OCI-LY3 (cell line): ENCODE data around the gene NPIPA3.

Source experiments
- H2AFZ ChIP-seq: fragments of 200-600, 300-600 bp; shearing (Covaris generic); 2 replicates; pipeline ENCODE4 v1.6.0; 2014; ENCODE audit warnings: antibody characterized with exemption, low read depth, low read length
- H3K27ac ChIP-seq: fragments of 200-600, 300-600 bp; sonication (generic); 2 replicates; pipeline ENCODE4 v1.5.1; 2014; ENCODE audit warnings: mild to moderate bottlenecking, low read length, moderate library complexity, mixed read lengths
- H3K27me3 ChIP-seq: fragments of 200-600, 300-600 bp; sonication (generic); 2 replicates; pipeline ENCODE4 v1.6.1; 2014; ENCODE audit warnings: low read depth, low read length, mixed read lengths
- H3K36me3 ChIP-seq: fragments of 200-600, 300-600 bp; sonication (generic); replicated peaks from 2 replicates; pipeline ENCODE3; 2014; ENCODE audit warnings: low read depth, low read length, mixed read lengths
- H3K4me1 ChIP-seq: fragments of 300-600, 200-600 bp; sonication (generic); 2 replicates; pipeline ENCODE4 v1.6.1; 2014; ENCODE audit warnings: low read length, mixed read lengths
- H3K4me2 ChIP-seq: fragments of 200-600, 300-600 bp; sonication (generic); 2 replicates; pipeline ENCODE4 v1.6.1; 2014; ENCODE audit warnings: low read length, mixed read lengths
- H3K4me3 ChIP-seq: fragments of 300-600, 200-600 bp; sonication (generic); 2 replicates; pipeline ENCODE4 v1.5.1; 2014; ENCODE audit warnings: antibody characterized with exemption, mild to moderate bottlenecking, low read length, moderate library complexity
- H3K79me2 ChIP-seq: fragments of 300-600, 200-600 bp; shearing (Covaris generic); 2 replicates; pipeline ENCODE4 v1.6.1; 2014; ENCODE audit warnings: mild to moderate bottlenecking, low read length, mixed read lengths
- H3K9ac ChIP-seq: fragments of 300-600, 200-600 bp; shearing (Covaris generic); 2 replicates; pipeline ENCODE4 v1.6.0; 2014; ENCODE audit warnings: mild to moderate bottlenecking, low read length, moderate library complexity
- H3K9me3 ChIP-seq: fragments of 200-600, 300-600 bp; shearing (Covaris generic); 2 replicates; pipeline ENCODE4 v1.6.1; 2014; ENCODE audit warnings: low read length, mixed read lengths; ENCODE audit not compliant: insufficient read depth
- H4K20me1 ChIP-seq: fragments of 200-600, 300-600 bp; sonication (generic); 2 replicates; pipeline ENCODE4 v1.6.1; 2016; ENCODE audit warnings: low read length, mixed read lengths; ENCODE audit not compliant: insufficient read depth
- EZH2phosphoT487 ChIP-seq: fragments of 200-600 bp; shearing (Covaris generic); IDR thresholded peaks from 2 replicates; pipeline ENCODE4 v1.6.1; 2018; ENCODE audit warnings: antibody characterized with exemption, mixed run types, low read depth
- TF ChIP-seq, protein P1 (sequence below): fragments of 200-600, 300-600 bp; sonication (generic); IDR thresholded peaks from 2 replicates; pipeline ENCODE4 v1.5.1; 2014; ENCODE audit warnings: antibody characterized with exemption, low read length, low read depth

Gene NPIPA3

DNA sequence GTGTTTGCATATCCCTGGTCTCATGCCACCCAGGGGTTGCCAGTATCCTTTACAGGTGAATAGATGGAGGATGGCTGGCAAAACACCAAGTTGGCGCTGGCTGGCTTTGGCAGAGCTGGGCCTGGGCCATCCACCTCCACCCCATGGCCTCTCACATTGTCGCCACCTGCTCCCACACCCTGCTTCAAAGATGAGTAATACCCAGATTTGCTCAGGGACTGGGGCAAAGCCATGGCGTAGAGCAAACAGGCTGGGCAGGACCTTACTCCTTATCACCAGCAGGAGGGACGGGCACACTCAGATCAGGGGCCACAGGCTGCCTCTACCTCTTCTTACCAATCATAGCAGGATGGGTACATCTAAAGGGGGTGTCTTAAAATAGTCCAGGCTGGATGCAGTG is 33.4 kb upstream of the NPIPA3 start:
- Histone ChIP-seq H3K4me2 (no peak overlapping the region), H3K79me2 (no peaks in the 10 kb centered on the region), H2AFZ (no peak overlapping the region), H3K9ac (no peak overlapping the region), H3K4me1 (peaks cover 16% of the 10 kb centered on the region), H3K9me3 (no peaks in the 10 kb centered on the region), H3K4me3 (no peak overlapping the region), H3K36me3 (peaks cover 32% of the 10 kb centered on the region), H3K27ac (no peak overlapping the region), H4K20me1 (no peaks in the 10 kb centered on the region), H3K27me3 (no peaks in the 10 kb centered on the region)
- TF ChIP-seq EZH2phosphoT487: no peak
- TF ChIP-seq, protein P1, sequence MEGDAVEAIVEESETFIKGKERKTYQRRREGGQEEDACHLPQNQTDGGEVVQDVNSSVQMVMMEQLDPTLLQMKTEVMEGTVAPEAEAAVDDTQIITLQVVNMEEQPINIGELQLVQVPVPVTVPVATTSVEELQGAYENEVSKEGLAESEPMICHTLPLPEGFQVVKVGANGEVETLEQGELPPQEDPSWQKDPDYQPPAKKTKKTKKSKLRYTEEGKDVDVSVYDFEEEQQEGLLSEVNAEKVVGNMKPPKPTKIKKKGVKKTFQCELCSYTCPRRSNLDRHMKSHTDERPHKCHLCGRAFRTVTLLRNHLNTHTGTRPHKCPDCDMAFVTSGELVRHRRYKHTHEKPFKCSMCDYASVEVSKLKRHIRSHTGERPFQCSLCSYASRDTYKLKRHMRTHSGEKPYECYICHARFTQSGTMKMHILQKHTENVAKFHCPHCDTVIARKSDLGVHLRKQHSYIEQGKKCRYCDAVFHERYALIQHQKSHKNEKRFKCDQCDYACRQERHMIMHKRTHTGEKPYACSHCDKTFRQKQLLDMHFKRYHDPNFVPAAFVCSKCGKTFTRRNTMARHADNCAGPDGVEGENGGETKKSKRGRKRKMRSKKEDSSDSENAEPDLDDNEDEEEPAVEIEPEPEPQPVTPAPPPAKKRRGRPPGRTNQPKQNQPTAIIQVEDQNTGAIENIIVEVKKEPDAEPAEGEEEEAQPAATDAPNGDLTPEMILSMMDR: no peak

DNA sequence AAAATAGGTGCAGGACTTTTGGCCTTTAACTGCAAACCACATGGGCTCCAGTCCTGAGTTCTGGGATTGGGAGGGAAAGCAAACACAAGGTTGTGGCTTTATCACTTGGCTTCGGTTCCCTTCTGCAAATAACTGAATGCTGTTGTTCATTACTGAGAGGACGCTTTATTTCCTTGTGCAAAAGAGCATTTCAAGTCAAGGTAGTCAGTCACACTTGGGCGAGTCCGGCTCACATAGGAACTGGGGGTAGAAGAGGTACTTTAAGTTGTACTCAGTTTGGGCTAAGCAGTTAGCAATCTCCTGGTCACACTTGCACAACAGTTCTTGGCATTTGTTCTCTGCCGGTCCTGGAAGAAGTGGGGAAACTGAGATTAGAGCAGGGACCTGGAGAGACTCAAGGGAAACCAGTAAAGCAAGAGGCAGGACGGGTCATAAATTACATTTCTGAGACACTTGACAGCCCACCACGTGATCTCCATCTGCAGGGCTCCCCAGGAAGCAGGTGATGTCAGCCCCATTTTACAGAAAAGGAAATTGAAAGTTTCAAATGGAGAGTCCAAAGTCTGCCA is 30.7 kb upstream of the NPIPA3 start:
- Histone ChIP-seq H3K4me1 (peaks cover 16% of the 10 kb centered on the region), H3K79me2 (no peaks in the 10 kb centered on the region), H2AFZ (no peak overlapping the region), H3K4me2 (peak overlapping the region; percentile 90), H3K9me3 (no peaks in the 10 kb centered on the region), H4K20me1 (no peaks in the 10 kb centered on the region), H3K27me3 (no peaks in the 10 kb centered on the region), H3K27ac (peak overlapping the region; percentile 47), H3K36me3 (peaks cover 14% of the 10 kb centered on the region), H3K4me3 (peak overlapping the region; percentile 63), H3K9ac (no peak overlapping the region)
- TF ChIP-seq EZH2phosphoT487: no peak
- TF ChIP-seq, protein P1: no peak

DNA sequence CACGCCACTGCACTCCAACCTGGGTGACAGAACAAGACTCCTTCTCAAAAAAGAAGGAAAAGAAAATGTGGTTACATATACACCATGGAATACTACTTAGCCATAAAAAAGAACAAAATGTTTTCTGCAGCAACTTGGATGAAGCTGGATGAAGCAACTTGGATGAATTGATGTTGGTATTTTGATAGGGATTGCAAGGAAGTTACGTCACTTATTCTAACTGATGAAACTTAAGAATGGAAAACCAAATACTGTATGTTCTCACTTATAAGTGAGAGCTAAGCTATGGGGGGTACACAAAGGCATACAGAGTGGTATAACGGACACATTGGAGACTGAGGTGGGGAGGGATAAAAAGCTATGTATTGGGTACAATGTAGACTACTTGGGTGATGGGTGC is 26.6 kb upstream of the NPIPA3 start:
- no peak overlapping the region for H3K9ac ChIP-seq
- H3K27me3 ChIP-seq: no peaks in the 10 kb centered on the region
- no peak overlapping the region for H3K4me3 ChIP-seq
- peaks cover 13% of the 10 kb centered on the region for H3K4me1 ChIP-seq
- no peaks in the 10 kb centered on the region for H3K36me3 ChIP-seq
- no peak overlapping the region for H2AFZ ChIP-seq
- H3K27ac ChIP-seq: no peak overlapping the region
- H3K79me2 ChIP-seq: no peaks in the 10 kb centered on the region
- TF ChIP-seq EZH2phosphoT487: no peak
- TF ChIP-seq, protein P1: no peak
- no peaks in the 10 kb centered on the region for H4K20me1 ChIP-seq
- no peaks in the 10 kb centered on the region for H3K9me3 ChIP-seq
- H3K4me2 ChIP-seq: no peak overlapping the region

DNA sequence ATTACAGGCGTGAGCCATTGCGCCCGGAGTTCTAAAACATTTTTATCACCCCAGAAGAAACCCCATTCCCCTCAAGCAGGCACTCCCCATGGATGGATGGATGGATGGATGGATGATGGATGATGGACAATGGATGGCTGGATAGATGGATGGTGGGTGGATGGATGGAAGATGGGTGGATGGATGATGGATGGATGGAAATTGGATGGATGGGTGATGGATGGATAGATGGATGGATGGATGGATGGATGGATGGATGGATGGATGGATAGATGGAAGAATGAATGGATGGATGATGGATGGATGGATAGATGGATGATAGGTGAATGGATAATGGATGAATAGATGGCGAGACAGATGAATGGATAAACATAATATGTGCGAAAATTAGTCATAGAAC is 25.6 kb upstream of the NPIPA3 start:
- H3K4me1 ChIP-seq: peaks cover 4% of the 10 kb centered on the region
- no peaks in the 10 kb centered on the region for H3K27me3 ChIP-seq
- no peaks in the 10 kb centered on the region for H3K36me3 ChIP-seq
- no peak overlapping the region for H3K4me2 ChIP-seq
- no peak overlapping the region for H3K4me3 ChIP-seq
- no peaks in the 10 kb centered on the region for H3K9me3 ChIP-seq
- H4K20me1 ChIP-seq: no peaks in the 10 kb centered on the region
- H2AFZ ChIP-seq: no peak overlapping the region
- no peak overlapping the region for H3K9ac ChIP-seq
- TF ChIP-seq, protein P1: no peak
- TF ChIP-seq EZH2phosphoT487: no peak
- H3K27ac ChIP-seq: no peak overlapping the region
- no peaks in the 10 kb centered on the region for H3K79me2 ChIP-seq
